ENCODE results near the gene ST8SIA6.
A peak's percentile ranks its signal among the peaks of the same experiment; 100 is the strongest.
"Not testable (repeated sequence)": the region's sequence is repeated elsewhere in the genome, so short reads cannot be mapped to it uniquely, and the experiment has no call there.

Gene ST8SIA6, protein sequence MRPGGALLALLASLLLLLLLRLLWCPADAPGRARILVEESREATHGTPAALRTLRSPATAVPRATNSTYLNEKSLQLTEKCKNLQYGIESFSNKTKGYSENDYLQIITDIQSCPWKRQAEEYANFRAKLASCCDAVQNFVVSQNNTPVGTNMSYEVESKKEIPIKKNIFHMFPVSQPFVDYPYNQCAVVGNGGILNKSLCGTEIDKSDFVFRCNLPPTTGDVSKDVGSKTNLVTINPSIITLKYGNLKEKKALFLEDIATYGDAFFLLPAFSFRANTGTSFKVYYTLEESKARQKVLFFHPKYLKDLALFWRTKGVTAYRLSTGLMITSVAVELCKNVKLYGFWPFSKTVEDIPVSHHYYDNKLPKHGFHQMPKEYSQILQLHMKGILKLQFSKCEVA
- 1.8 to 29.1 reads per million in 2 donors for total RNA-seq

GRCh38 chr10:17454161-17455014 is at the start of gene ST8SIA6:
Gene ST8SIA6, minus strand, starts transcription at chr10:17454595. Its CDS starts 340 bp downstream, at chr10:17454255.
- DNase-seq = peak; percentile 35

DNA sequence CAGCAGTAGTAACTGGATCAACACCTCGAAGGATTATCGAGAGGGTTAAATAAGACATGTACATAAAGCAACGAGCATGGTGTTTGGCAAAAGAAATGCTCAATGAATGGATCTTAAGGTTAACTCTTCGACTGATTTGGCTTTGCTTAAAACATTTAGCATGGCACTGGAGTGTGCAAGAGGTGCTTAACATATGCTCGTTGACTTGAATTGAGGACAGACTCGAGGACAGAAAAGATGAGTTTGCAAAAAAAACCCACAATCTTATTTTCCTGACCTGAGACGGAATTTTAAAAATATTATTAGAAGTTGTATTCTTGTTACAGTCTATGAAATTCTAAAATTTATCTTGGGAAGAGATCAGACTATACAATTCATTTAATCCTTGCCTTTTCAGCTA is 49.4 kb upstream of the ST8SIA6 start:
- no peak for DNase-seq

DNA sequence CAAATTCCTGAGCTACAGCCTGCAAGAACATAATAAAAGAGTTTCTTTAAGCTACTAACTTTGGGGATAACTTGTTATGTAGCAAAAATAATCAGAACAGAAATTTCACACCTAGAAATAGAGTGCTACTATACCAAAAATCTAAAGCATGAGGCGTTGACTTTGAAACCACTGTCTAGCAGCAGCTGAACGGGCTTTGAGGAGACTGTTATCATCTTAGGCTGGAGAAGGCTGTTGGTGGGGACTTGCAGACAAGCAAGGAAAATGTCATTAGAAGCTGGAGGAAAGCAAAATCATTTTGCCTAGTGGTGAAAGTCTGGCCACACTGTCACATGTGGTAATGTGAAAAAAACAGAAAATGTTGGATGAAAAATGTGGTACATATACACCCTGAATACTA is 48.4 kb upstream of the ST8SIA6 start:
- DNase-seq = no peak

- DNase-seq = not testable (repeated sequence)
These were observed 44.6 kb upstream of the ST8SIA6 start for GRCh38 chr10:17499014-17499413.

- DNase-seq = no peak
These were observed 43.1 kb upstream of the ST8SIA6 start for GRCh38 chr10:17497446-17498030.

GRCh38 chr10:17494626-17495260 is 40.3 kb upstream of the ST8SIA6 start:
- DNase-seq = no peak

DNA sequence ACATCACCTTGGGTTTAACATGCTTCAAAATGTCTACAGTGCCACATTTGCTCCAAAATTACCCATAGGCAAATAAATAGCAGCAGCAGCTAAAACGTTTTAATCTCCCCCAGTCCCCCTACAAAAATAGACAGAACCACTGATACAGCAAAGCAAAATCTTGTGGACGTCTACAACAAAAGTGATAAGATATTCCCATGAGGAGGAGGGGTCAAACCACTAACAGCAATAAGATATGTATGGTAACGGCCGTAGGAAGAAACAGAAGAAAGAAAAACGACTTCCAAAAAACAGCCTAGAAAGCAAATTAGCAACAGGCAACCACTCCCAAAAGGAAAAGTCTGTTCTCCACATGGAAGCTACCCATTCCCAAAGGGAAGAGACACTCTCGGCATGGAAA is 34.5 kb upstream of the ST8SIA6 start:
- no peak for DNase-seq

- no peak for DNase-seq
These were observed 28.7 kb upstream of the ST8SIA6 start for GRCh38 chr10:17483079-17483478.

- no peak for DNase-seq
These were observed 25.4 kb upstream of the ST8SIA6 start for GRCh38 chr10:17479822-17480221.

GRCh38 chr10:17479015-17479615 is 24.7 kb upstream of the ST8SIA6 start:
- no peak for DNase-seq

DNA sequence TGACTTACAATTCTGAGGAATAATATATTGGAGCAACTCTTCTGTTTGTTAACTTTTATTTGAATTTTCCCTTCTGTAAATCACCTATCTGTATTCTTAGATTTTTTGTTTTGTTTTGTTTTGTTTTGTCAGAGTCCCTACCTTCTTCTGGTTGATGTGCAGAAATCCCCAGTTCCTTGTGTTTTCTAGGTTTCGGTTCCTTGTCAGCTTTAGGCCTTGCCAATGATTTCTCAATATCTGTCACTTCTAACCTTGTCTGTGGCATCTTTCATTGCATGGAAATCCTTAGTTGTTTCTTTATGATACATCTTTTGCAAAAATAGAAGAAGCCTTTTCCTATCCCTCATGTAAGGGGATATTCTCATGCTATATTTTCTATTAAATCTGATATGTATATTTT is 21.7 kb upstream of the ST8SIA6 start:
- DNase-seq = no peak

GRCh38 chr10:17475661-17476060 is 21.3 kb upstream of the ST8SIA6 start:
- no peak for DNase-seq

DNA sequence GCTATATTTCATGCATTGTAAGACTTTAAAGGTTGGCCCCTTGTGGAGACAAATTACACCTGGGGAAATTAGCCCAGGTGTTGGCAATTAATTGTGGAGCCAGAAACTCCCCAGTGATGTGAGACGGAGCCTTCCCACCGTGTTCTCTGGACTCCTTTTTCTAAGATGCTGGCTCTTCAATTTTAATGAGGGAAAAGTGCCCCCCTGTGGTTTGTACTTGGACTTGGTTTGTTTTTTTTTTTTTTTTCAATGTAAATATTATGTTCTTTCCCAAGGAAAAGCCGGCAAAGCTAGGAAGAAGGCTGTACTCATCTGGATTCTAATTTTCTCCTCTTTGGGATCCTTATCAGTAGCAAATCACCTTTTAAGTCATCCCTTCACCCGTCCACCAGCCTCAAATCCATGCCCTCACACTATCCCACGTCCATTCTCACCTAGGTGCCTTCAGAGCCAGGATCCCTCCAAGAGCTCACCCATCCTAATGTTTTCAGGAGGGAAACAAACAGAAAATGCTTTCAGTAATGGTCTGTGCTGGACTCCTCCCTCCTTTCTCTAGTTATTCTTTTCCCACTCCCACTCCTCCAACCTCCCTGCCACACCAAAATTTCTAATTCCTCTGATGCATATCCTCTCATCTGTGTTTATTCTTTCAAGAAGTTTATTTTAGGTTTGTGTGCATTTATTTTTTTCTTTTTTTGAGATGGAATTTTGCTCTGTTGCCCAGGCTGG is 20.4 kb upstream of the ST8SIA6 start:
- DNase-seq = no peak

DNA sequence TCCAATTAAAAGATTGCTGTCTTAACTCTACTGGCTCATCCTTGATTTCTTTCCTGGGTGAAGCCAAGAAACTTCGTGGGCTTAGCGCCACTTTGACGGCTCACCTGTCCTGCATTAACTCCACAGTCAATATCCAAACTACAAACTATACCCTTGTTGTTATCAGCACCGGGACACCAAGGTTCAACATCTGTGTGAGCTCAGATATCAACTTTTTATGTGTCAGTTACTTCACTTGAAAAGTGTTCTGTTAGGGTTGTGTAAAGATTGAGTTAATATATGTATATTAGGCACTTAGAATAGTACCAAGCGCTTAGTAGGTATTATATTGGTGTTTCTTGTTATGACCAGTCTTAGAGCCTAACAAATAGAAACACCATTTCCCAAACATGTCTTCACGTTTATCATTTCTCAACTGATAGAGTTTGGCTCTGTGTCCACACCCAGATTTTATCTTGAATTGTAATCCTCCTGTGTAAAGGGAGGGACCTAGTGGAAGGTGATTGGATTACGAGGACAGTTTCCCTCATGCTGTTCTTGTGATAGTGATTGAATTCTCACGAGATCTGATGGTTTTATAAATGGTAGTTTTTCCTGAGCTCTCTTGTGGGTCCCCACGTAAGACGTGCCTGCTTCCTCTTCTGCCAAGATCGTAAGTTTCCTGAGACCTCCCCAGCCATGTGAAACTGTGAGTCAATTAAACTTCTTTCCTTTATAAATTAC is 19.0 kb upstream of the ST8SIA6 start:
- no peak for DNase-seq

DNA sequence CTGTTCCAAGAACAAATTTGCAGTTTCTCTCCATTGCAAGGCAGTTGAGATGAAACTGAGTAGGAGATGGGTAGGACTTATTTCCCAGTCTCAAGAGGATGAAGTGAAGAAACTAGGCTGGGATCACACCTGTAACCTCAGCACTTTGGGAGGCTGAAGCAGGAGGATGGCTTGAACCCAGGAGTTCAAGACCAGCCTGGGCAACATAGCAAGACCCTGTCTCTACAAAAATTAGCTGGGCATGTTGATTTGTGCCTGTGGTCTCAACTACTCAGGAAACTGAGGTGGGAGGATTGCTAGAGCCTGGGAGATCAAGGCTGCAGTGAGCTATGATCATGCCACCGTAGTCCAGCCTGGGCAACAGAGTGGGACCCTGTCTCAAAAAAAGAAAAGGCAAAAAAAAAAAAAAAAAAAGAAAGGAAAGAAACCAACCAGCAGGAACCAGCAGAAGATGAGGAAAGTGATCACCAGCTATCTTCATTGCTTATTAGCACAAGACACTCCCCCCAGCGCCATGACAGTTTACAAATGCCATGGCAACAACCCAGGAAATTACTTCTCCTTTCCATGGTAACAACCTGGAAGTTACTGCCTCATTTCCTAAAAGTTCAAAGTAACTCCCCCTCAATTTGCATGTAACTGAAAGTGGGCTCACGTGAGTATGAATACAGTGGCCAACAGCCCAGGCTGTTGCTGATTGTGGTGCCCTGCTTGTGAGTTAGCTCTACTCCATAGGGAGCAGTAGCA is 18.3 kb upstream of the ST8SIA6 start:
- no peak for DNase-seq

DNA sequence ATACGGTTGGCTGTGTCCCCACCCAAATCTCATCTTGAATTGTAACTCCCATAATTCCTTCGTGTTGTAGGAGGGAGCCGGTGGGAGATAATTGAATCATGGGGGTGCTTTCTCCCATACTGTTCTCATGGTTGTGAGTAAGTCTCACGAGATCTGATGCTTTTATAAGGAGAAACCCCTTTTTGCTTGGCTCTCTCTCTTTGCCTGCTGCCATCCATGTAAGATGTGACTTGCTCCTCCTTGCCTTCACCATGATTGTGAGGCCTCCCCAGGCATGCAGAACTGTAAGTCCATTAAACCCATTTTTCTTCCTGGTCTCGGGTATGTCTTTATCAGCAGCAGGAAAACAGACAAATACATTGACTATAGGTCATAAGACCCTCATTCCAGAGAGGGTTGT is 15.9 kb upstream of the ST8SIA6 start:
- DNase-seq = no peak

DNA sequence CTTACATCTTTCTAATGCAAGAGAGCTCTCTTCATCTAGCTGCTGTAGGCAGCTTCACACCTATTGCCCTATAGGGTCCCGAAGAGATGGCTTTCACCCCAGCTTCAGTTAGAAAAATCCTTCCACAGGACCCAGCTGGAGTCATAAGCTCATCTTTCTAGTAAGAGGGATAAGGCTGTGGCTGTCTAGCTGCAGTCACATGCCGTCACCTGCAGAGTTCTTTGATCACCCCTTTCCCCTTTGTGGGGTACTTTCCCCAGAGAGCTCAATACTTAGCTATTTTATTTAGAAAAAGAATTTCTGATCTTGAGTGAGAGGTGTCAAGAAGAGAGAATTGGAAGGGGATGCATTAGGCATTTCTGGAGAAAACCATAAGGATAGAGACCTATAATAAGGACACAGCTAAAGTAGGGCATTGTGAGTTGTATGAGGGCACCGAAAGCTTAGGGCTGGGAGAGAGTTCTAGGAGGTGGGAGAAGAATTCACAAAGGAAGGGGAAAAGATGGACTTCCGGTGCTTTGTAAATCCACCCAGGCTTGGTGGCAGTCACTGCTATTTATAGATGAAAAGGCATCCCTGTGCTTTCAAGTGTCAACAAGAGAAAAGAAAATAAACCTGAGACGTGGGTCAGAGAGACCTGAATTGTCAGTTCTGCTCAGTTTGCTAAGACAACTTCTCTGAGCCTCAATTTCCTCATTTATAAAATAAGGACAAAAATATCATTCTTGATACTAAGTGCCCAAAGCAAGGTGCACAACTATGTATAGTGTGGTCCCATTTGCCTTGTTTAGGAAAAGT is 11.1 kb upstream of the ST8SIA6 start:
- no peak for DNase-seq

DNA sequence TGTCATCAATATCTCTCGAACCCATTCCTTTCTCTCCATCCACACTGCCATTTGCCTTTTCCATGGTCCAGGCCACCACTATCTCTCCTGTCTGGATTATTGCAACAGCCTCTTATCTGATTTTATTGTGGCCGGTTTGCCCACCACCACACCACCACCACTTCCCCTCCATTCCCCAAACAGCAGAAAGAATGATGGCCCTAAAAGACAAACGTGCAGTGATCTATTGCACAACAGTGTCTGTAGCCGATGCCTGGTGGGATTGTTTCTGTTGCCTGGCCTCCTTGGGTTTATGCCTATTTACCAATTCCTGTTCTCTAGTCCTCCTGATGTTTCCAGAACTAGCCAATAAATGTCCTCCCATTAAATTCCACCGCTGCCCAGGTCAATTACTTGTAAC is 10.2 kb upstream of the ST8SIA6 start:
- no peak for DNase-seq

DNA sequence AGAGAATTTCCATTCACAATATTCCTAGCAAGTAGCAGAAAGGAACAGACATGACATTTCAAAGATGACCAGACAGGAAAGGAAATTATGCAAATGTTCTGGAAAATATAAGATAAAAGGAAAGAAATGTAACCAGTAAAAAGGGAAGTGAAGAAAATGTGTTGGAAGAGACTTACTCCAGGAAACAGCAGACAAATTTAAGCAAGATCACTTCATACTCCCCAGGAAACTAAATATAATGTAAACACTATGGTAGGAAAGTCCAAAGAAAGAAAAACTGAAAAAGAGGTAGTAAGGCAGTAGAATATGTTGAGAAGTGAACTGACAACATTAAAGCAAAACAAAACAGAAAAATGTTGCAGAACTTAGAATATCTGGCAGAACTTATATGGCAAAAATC is 6.4 kb upstream of the ST8SIA6 start:
- no peak for DNase-seq

- no peak for DNase-seq
These were observed 2.7 kb upstream of the ST8SIA6 start for GRCh38 chr10:17457083-17457482.
